NCI-H2081 (cell line): ENCODE measurements around the gene UCMA.

Experiments
- DNase-seq, 2 experiments: peaks; one replicate each; lab custom pipeline; 2025; lab: John Stamatoyannopoulos, UW

Gene UCMA

DNA sequence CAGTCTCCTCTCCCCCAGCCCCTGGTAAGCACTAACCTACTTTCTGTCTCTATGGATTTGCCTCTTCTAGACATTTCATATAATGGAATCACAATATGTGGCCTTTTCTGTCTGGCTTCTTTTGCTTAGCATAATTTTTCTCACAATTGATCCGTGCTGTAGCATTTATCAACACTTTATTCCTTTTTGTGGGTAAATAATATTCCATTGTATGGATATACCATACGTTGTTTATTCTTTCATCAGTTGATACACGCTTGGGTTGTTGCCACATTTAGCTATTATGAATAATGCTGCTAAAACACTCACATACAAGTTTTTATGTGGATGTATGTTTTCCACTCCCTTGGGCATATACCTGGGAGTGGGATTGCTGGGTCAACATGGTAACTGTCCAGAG, 47.0 kb downstream of the UCMA start:
- DNase-seq, result no peak

DNA sequence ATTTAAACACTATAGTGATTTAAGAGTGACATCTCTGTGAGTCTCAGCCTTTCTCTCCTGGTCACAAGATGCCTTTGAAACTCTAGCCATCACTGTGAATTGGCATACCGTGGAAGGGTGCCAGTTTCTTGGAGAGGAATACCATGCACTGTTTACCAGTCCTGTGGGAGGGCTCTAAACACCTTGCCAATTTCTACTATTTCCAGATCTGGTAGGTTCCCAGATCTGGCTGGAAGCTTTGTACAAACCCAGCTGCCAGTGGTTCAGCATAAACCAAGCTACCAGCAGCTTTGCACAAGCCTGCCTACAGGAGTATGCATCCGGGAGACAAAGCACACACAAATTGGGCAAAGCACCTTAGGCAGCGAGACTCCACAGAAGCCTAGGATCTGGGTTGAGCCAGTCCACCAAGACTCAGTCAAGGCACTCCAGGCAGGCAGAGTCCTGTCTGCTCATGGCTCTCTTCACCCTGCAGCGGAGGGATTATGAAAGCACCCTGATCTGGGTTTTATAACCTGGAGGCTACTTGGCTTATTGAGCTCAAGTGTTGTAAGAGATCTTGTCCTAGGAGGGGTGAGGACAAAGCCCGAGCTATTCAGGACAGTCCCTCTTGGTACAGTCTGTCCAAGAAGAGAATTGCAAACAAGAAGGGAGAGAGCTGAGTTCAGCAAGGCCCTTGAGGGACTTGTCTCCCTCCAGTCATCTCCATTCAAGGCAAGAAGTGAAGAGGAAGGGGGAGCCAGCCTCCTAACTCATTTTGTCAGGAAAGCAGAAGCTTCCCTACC, 49.3 kb downstream of the UCMA start:
- peak; percentile 43 to 73 for DNase-seq

DNA sequence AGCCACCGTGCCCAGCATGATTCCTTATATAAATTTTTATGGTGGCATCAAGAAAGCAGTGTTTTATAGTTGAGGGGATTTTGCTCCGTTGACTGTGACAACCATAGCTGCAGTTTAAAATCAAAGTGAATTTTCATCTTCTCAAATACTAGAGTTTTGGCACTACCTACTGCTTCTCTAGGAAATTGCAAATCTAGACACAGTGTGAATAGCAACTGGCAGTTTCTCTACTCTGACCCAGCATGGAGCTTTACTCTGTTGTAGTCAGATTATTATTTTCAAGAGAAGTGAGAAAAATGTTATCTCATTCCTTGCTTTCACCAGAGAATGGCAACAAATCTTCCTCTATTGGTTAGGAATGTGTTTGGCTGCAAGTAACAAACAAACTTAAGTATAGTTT, 49.9 kb downstream of the UCMA start:
- DNase-seq, result no peak

DNA sequence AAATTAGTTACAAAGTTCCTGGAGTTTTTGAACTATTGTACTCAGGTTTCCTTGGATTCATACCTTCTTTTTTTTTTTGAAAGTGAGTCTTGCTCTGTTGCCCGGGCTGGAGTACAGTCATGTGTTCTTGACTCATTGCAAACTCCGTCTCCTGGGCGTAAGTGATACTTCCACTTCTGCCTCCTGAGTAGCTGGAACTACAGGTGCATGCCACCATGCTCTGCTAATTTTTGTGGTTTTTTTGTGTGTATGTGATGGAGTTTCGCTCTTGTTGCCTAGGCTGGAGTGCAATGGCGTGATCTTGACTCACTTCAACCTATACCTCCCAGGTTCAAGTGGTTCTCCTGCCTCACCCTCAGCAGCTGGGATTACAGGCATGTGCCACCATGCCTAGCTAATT, 50.5 kb downstream of the UCMA start:
- no peak for DNase-seq

DNA sequence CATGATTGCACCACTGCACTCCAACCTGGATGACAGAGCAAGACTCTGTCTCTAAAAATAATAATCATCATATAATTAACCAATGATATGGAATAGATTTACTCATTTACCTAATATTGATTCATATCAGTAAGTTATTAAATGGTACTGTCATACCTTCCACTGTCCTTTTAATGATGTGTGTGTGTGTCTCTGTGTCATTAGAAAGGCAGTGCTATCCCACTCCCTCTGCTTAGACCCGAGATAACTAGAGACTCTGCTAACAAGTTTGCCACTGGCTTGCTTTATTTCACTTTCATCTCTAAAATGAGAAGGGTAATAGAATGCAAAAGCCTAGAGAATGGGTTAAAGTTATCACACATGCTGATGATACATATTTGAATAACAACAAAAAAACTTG, 51.8 kb downstream of the UCMA start:
- no peak for DNase-seq

DNA sequence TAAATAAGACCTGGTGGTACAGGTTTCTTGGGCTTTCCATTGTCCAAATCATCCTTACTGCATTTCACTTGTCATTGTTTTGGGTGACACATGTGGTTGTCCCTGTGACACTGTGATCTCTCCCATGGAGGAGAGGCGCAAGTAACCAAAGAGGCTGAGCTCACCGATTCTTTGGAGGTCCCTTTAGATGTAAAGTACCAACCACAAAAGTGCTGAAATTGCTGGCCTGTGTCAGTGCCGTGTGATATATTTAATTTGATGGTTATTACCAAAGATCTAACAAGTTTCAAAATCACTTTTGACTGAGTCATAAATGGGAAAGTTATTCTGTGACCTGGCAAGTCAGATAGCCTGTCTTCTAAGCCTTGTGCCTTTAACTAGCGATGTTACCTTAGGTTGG, 53.4 kb downstream of the UCMA start:
- DNase-seq, result no peak

DNA sequence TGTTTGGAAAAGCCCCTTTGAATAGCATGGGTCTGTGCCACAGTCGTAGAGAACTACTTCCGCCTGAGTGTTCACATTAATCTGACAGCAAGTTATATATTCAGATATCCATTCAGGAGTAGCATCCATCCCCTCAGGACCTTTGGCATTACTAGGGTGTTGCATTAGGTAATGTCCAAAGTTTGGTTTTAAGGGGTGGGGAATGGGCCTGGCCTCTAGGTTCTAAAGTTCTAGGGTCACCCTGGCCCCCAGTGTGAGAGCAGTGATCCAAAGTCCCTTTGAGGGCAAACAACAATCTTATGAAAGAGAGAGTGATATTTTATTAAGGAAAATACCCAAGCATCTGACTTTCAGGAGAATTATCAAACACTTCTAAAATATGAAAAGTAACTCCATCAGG, 60.6 kb downstream of the UCMA start:
- DNase-seq, result no peak
